ENCODE results near the gene CPSF7. TPM values are rescaled to one million over a fixed set of nuclear protein-coding genes. Genes with fewer than 3 reads are reported as not detected.

The CPSF7 gene
- total RNA-seq (2022; extraction: Qiagen RNA extraction): 66.6 to 73.2 TPM (median 72.5 TPM) in 5 replicates

GRCh38 chr11:61429691-61430582, at the start of gene CPSF7, which contains the start of gene SDHAF2:
CPSF7 (minus strand) TSS chr11:61429975; CDS start chr11:61429235, 740 bp downstream.
SDHAF2 (plus strand) TSS chr11:61430124; CDS start chr11:61430147, 23 bp downstream.

GRCh38 chr11:61361741-61362541, 67.8 kb downstream of the CPSF7 start, which contains the start of the genes CYB561A3 and TMEM138:
CYB561A3 (minus strand) TSS chr11:61361882; CDS start chr11:61356713, 5,169 bp downstream.
TMEM138 (plus strand) TSS chr11:61362374; CDS start chr11:61364391, 2,017 bp downstream.

Other genes starting within 250 kb of the CPSF7 start
- gene PGA3, start 226.5 kb downstream of the CPSF7 start, total RNA-seq (2022; extraction: Qiagen RNA extraction): 0.06 TPM in 1 of 5 replicates, not detected in the others
- 0.06 TPM in 1 of 5 replicates, not detected in the others for gene PGA4, start 207.6 kb downstream of the CPSF7 start, total RNA-seq (2022; extraction: Qiagen RNA extraction)
- not detected in 5 replicates for gene PGA5, start 188.8 kb downstream of the CPSF7 start, total RNA-seq (2022; extraction: Qiagen RNA extraction)
- 0.48 to 0.72 TPM (median 0.61 TPM) in 5 replicates for gene VWCE, start 134.7 kb downstream of the CPSF7 start, total RNA-seq (2022; extraction: Qiagen RNA extraction)
- 163 to 168 TPM (median 166 TPM) in 5 replicates for gene DDB1, start 96.9 kb downstream of the CPSF7 start, total RNA-seq (2022; extraction: Qiagen RNA extraction)
- gene TKFC, start 96.7 kb downstream of the CPSF7 start, total RNA-seq (2022; extraction: Qiagen RNA extraction): 40.9 to 76.4 TPM (median 70.7 TPM) in 5 replicates
- 34.5 to 50.4 TPM (median 47.0 TPM) in 5 replicates for gene CYB561A3, start 68.1 kb downstream of the CPSF7 start, total RNA-seq (2022; extraction: Qiagen RNA extraction)
- gene TMEM138, start 67.6 kb downstream of the CPSF7 start, total RNA-seq (2022; extraction: Qiagen RNA extraction): 95.7 to 111 TPM (median 104 TPM) in 5 replicates
- gene TMEM216, start 37.4 kb downstream of the CPSF7 start, total RNA-seq (2022; extraction: Qiagen RNA extraction): 16.9 to 21.4 TPM (median 19.3 TPM) in 5 replicates
- 35.3 to 50.9 TPM (median 45.1 TPM) in 5 replicates for gene SDHAF2, start 149 bp upstream of the CPSF7 start, total RNA-seq (2022; extraction: Qiagen RNA extraction)
- 0.06 to 0.25 TPM (median 0.11 TPM) in 5 replicates for gene LRRC10B, start 78.8 kb upstream of the CPSF7 start, total RNA-seq (2022; extraction: Qiagen RNA extraction)
- 0.72 to 1.2 TPM (median 1.0 TPM) in 5 replicates for gene SYT7, start 151.1 kb upstream of the CPSF7 start, total RNA-seq (2022; extraction: Qiagen RNA extraction)